ENCODE measurements around the gene CACNA2D1. TPM values are rescaled to one million over a fixed set of nuclear protein-coding genes. Genes with fewer than 3 reads are reported as not detected.

CACNA2D1 gene
- total RNA-seq, 1 donor from 2014 or later, result 10.3 TPM

- TF ChIP-seq, protein P1, sequence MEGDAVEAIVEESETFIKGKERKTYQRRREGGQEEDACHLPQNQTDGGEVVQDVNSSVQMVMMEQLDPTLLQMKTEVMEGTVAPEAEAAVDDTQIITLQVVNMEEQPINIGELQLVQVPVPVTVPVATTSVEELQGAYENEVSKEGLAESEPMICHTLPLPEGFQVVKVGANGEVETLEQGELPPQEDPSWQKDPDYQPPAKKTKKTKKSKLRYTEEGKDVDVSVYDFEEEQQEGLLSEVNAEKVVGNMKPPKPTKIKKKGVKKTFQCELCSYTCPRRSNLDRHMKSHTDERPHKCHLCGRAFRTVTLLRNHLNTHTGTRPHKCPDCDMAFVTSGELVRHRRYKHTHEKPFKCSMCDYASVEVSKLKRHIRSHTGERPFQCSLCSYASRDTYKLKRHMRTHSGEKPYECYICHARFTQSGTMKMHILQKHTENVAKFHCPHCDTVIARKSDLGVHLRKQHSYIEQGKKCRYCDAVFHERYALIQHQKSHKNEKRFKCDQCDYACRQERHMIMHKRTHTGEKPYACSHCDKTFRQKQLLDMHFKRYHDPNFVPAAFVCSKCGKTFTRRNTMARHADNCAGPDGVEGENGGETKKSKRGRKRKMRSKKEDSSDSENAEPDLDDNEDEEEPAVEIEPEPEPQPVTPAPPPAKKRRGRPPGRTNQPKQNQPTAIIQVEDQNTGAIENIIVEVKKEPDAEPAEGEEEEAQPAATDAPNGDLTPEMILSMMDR (IDR thresholded peaks at IDR 0.05), result no peak
- H3K4me1 ChIP-seq, result no peaks in the 10 kb centered on the region
- no peaks in the 10 kb centered on the region for H3K9me3 ChIP-seq
- H3K27ac ChIP-seq, result no peak overlapping the region
- H3K27me3 ChIP-seq, result no peaks in the 10 kb centered on the region
- H3K36me3 ChIP-seq, result no peaks in the 10 kb centered on the region
- intact Hi-C loops (cut with DNase I), result no loop called here
- no peak for DNase-seq
- no peak overlapping the region for H3K4me3 ChIP-seq
- no peak for ATAC-seq
Measured at GRCh38 chr7:82364048-82364447, 79.5 kb downstream of the CACNA2D1 start.

DNA sequence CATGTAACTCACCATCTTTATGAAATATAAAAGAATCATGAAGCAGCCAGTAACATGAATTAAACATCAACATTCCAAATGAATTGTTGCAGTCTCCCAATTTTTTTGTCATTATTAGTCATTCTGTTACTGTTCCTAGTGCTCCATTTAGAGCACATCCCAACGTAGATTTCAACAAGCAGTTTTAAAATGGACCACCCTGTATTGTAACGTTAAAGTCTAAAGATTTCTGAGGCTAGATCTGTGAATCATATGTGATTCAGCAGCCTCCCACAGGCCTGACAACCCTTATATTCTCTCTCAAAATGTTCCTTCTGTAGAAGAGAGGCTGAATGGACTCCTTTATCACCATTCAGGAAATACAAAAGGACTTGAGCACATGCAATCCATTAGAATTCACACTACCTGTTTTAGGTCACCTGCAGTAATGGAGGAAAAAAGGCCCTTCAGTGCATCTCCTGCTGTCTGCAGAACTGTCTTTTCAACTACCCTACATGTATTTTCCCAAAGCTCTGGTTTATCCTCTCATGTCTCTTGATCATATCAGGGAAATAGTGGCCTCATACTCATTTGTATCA lies 81.4 kb downstream of the CACNA2D1 start:
- H3K27ac ChIP-seq, result no peak overlapping the region
- H3K36me3 ChIP-seq, result no peaks in the 10 kb centered on the region
- DNase-seq, result no peak
- intact Hi-C loops (cut with DNase I), result no loop called here
- H3K27me3 ChIP-seq, result no peaks in the 10 kb centered on the region
- no peaks in the 10 kb centered on the region for H3K4me1 ChIP-seq
- no peaks in the 10 kb centered on the region for H3K9me3 ChIP-seq
- TF ChIP-seq, protein P1 (IDR thresholded peaks at IDR 0.05), result no peak
- H3K4me3 ChIP-seq, result no peak overlapping the region
- no peak for ATAC-seq

DNA sequence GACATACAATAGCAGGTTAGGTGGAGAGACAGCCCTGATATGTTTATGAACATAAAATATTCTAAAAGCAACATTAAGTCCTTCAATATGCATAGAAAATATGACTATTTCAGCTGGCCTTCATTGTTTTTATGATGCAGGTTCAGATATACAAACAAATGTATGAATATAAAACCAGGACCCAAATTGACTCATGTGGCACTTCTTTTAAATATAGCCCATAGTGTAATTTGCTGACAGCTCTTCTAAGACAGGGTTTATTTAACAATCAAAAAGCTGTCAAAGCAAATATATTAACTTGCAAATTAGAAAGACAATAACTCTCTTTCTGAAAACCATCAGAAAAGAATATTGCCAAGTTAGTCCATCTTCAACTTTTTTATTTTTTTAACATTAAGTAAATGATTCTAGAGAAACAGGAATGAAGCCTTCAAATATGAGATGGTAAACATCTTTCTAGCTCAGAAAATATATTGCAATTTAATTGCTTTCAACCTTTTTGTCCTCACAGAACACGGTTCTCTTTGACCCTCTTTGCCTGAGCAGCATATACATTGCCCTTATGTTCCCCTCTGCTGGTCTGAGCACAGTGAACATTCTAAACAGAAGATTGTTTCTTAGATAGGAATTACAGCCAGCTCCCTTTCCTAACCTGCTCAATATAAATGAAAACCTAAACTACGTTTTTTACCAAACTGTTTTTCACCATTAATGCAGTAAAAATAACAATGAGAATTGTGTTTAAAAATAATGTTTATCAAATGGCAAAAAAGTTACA lies 82.8 kb downstream of the CACNA2D1 start:
- Histone ChIP-seq H3K36me3 (no peaks in the 10 kb centered on the region), H3K9me3 (no peaks in the 10 kb centered on the region), H3K4me3 (no peak overlapping the region), H3K27ac (no peak overlapping the region), H3K27me3 (no peaks in the 10 kb centered on the region), H3K4me1 (no peaks in the 10 kb centered on the region)
- TF ChIP-seq, protein P1 (IDR thresholded peaks at IDR 0.05), result no peak
- ATAC-seq (no peak), DNase-seq (no peak)
- intact Hi-C loops (cut with DNase I), result no loop called here

- no peak overlapping the region for H3K4me3 ChIP-seq
- no peak overlapping the region for H3K27ac ChIP-seq
- H3K4me1 ChIP-seq, result no peaks in the 10 kb centered on the region
- H3K9me3 ChIP-seq, result no peaks in the 10 kb centered on the region
- intact Hi-C loops (cut with DNase I), result no loop called here
- TF ChIP-seq, protein P1 (IDR thresholded peaks at IDR 0.05), result no peak
- ATAC-seq (no peak), DNase-seq (no peak)
- H3K36me3 ChIP-seq, result no peaks in the 10 kb centered on the region
- H3K27me3 ChIP-seq, result no peaks in the 10 kb centered on the region
Measured at GRCh38 chr7:82359426-82359825, 84.2 kb downstream of the CACNA2D1 start.

DNA sequence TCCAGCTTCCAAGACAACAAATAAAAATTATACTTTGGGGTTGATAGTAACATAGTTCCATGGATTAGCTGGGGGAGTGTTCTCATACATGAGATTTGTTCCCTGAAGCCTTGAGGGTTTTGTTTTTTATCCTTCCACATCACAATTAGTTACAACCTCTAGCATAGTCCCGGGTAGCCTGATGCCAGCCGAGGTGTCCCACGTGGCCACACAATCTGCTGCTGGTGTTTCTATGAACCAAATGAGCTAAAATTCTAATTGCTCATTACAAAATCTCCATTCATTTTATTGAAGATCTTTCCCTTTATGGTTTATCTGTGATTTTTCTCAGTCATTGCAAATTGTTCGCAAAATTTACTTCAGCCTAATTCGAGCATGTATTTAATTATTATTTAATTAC lies 84.7 kb downstream of the CACNA2D1 start:
- Histone ChIP-seq H3K4me1 (no peaks in the 10 kb centered on the region), H3K4me3 (no peak overlapping the region), H3K9me3 (no peaks in the 10 kb centered on the region), H3K27ac (no peak overlapping the region), H3K36me3 (no peaks in the 10 kb centered on the region), H3K27me3 (no peaks in the 10 kb centered on the region)
- intact Hi-C loops (cut with DNase I), result no loop called here
- DNase-seq (no peak), ATAC-seq (no peak)
- TF ChIP-seq, protein P1 (IDR thresholded peaks at IDR 0.05), result no peak

Measured in upper lobe of right lung (tissue), 1 donor.